Measurements from ENCODE around the gene NIT1. TPM values are rescaled to one million over a fixed set of nuclear protein-coding genes. Genes with fewer than 3 reads are reported as not detected.

The NIT1 gene
- total and polyA plus RNA-seq, 2 of the 13 experiments (the other 11 are each of a cell fraction or from before 2014, with no cell fraction given): 22.7 to 31.0 TPM

DNA sequence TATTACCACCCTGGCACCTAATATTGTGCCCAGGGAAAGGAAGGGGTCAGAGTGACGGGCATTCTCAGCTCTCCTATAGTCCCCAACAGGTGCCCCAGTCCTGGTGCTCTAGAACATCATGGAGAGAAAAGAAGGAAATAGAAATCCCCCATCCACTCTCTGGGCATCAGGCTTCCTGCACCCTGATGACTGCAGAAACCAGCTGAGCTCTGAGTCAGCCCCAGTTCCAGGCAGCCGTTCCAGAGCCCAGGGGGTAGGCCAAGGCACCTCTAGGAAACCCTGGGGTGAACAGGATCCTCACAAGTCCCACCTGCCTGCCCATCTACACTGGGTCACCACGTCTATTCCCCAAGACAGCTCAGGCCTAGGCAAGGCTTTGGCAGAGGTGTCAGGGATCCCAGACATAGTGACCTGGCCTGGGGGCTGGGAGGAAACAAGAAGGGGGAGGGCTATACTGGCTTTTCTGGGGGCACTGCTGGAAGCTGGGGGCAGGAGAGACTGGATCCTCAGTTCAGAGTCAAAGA, 29.3 kb upstream of the NIT1 start:
- Histone ChIP-seq H4K20me1 (ENCODE audit: insufficient read depth, low read length) (no peaks in the 10 kb centered on the region), H3K79me2 (ENCODE audit: insufficient read depth, low read length) (no peaks in the 10 kb centered on the region), H3K27ac (ENCODE audit: extremely low read length, insufficient read depth, low read length) (no peak overlapping the region), H3K9ac (ENCODE audit: insufficient read depth, low read depth, low read length) (no peak overlapping the region), H3K9me3 (ENCODE audit: low read length) (no peaks in the 10 kb centered on the region), H2AFZ (ENCODE audit: low read length) (no peak overlapping the region), H3K4me1 (ENCODE audit: insufficient read depth, low read length) (peaks cover 41% of the 10 kb centered on the region), H3K27me3 (ENCODE audit: control insufficient read depth in 1 of 2, insufficient read depth in 2 of 2, low read length in 2 of 2) (peaks cover 3 to 38% of the 10 kb centered on the region in 2 experiments; a peak in 3 of 5 replicates), H3K4me2 (ENCODE audit: low read depth, low read length) (no peak overlapping the region), H3K4me3 (replicated peaks in 1 of 3; ENCODE audit: insufficient read depth in 1 of 3, low read depth in 2 of 3, low read length in 3 of 3) (no peak overlapping the region), H3K36me3 (replicated peaks in 1 of 2; ENCODE audit: control insufficient read depth in 1 of 2, insufficient read depth in 2 of 2, low read length in 2 of 2) (no peaks in the 10 kb centered on the region)
- intact Hi-C loops (cut with micrococcal nuclease; ENCODE audit: unreplicated experiment): no loop called here
- BruUV-seq (replicated peaks): no TSS peak
- FAIRE-seq (no peak), ATAC-seq (no peak), DNase-seq (ENCODE audit: low spot score) (no peak)
- 18% methylated on average over 2 of the region's 3 CpGs for WGBS (ENCODE audit: low lambda C conversion rate)
- ChIA-PET POLR2A (no interaction called here), CTCF (ENCODE audit: low intra/inter-chr PET ratio, low total read pairs) (no interaction called here)
- no peak for TF ChIP-seq HOXA5 (CRISPR knock-in tag; IDR thresholded peaks at IDR 0.05)
- no peak for TF ChIP-seq GTF2F1 (IDR thresholded peaks at IDR 0.05; ENCODE audit: low read length)
- TF ChIP-seq POLR2AphosphoS2 (IDR thresholded peaks at IDR 0.05; ENCODE audit: low read depth, low read length): no peak
- TF ChIP-seq ZNF777 (CRISPR knock-in tag; IDR thresholded peaks at IDR 0.05): no peak
- TF ChIP-seq, protein P1, sequence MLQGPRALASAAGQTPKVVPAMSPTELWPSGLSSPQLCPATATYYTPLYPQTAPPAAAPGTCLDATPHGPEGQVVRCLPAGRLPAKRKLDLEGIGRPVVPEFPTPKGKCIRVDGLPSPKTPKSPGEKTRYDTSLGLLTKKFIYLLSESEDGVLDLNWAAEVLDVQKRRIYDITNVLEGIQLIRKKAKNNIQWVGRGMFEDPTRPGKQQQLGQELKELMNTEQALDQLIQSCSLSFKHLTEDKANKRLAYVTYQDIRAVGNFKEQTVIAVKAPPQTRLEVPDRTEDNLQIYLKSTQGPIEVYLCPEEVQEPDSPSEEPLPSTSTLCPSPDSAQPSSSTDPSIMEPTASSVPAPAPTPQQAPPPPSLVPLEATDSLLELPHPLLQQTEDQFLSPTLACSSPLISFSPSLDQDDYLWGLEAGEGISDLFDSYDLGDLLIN (CRISPR knock-in tag; IDR thresholded peaks at IDR 0.05; ENCODE audit: borderline replicate concordance): no peak
- no peak for TF ChIP-seq MAFF (IDR thresholded peaks at IDR 0.05; ENCODE audit: low read depth, low read length)
- no peak for TF ChIP-seq ZSCAN31 (CRISPR knock-in tag; IDR thresholded peaks at IDR 0.05; ENCODE audit: low read depth)
- no peak for TF ChIP-seq ZNF530 (CRISPR knock-in tag; IDR thresholded peaks at IDR 0.05; ENCODE audit: low read depth)
- TF ChIP-seq ZNF317 (CRISPR knock-in tag; IDR thresholded peaks at IDR 0.05): no peak
- TF ChIP-seq NONO (IDR thresholded peaks at IDR 0.05): no peak
- no peak for TF ChIP-seq NONO (CRISPR knock-in tag; conservative IDR thresholded peaks at IDR 0.05)
- TF ChIP-seq IKZF4 (CRISPR knock-in tag; IDR thresholded peaks at IDR 0.05; ENCODE audit: borderline replicate concordance, low read depth, not compliant biosample characterization): no peak
- TF ChIP-seq, protein P2, sequence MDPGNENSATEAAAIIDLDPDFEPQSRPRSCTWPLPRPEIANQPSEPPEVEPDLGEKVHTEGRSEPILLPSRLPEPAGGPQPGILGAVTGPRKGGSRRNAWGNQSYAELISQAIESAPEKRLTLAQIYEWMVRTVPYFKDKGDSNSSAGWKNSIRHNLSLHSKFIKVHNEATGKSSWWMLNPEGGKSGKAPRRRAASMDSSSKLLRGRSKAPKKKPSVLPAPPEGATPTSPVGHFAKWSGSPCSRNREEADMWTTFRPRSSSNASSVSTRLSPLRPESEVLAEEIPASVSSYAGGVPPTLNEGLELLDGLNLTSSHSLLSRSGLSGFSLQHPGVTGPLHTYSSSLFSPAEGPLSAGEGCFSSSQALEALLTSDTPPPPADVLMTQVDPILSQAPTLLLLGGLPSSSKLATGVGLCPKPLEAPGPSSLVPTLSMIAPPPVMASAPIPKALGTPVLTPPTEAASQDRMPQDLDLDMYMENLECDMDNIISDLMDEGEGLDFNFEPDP (CRISPR knock-in tag; conservative IDR thresholded peaks at IDR 0.05): no peak
- no peak for TF ChIP-seq SATB2 (CRISPR knock-in tag; IDR thresholded peaks at IDR 0.05)
- in situ Hi-C loops (cut with HindIII; ENCODE audit: extremely low pct_ligation_motif_present, low pct_unique_long_range_greater_than_20kb): no loop called here
